ENCODE data around the gene GNAO1.

Gene GNAO1

GRCh38 chr16:56311208-56312027 is 120.1 kb downstream of the GNAO1 start:
- no peak for DNase-seq (ENCODE audit: low read depth, low spot score)

DNA sequence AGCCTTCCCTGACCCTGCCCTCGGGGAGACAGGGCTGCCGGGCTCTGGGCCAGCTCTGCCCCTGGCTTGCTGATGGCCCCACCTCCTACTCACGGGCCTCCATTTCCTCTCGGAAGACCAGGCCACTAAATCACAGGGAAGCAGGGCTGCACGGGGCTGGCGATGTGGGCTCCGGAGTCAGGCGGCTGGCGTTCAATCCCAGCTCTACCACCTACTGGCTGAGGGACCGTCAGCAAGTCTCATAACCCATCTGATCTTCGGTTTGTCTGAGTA is 120.7 kb downstream of the GNAO1 start:
- no peak for DNase-seq (ENCODE audit: low read depth, low spot score)

GRCh38 chr16:56312556-56312955 is 121.3 kb downstream of the GNAO1 start:
- no peak for DNase-seq (ENCODE audit: low read depth, low spot score)

GRCh38 chr16:56314244-56314850 is 123.1 kb downstream of the GNAO1 start:
- no peak for DNase-seq (ENCODE audit: low read depth, low spot score)

DNA sequence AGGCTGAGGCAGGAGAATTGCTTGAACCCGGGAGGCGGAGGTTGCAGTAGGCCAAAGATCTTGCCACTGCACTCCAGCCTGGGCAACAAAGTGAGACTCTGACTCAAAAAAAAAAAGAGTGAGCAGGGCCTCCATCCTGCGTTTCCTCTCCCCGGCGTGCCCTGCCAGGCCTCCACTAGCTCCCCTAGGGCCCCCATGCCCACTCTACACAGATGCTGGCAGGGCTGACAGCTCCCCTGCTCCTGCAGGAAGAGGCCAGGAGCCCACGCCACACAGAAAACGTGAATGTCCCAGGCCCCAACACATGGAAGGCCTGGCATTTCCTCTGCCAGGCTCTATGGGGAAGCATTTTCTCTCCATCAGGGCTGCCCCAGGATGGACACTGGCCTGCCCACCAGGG is 124.7 kb downstream of the GNAO1 start:
- no peak for DNase-seq (ENCODE audit: low read depth, low spot score)

- no peak for DNase-seq (ENCODE audit: low read depth, low spot score)
Observed at GRCh38 chr16:56316545-56316944, 125.3 kb downstream of the GNAO1 start.

DNA sequence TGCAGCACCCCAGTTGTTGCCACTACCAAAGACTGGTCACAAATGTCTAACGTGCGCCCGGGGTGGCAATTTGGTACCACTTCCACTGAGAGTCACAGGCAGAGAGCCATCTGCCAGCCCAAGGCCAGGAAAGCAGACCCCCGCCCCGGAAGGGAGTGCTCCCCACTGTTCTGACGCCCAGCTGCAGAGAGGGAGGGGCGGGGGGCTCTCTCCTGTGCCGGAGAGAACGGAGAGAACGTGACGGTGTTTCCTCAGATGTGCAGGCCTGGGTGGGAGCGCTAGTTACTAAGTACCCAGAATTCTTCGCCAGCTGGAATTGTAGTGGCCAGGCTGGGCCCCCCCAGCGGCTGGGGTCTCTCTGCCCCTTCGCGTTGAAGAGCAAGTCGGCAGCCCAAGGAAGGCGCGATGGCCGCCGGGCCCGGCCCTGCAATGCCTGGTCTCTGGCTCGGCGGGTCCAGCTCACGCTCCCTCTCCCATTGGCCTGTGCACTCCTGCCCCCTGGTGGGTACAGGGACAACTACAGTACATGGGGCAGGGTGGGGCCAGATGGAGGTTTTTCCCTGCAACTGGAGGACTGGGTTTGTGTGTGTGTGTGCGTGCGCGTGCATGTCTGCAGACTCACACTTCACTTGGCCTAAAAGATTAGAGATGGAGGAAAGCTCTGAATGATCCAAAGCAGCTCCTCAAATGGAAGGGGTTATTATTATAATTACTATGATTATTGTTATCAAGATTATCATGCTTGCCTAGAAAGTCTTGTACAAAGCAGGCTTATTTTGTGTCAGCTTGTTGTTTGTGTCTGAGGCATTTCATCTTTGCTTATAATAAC is 126.9 kb downstream of the GNAO1 start:
- peak; percentile 89 for DNase-seq (ENCODE audit: low read depth, low spot score)

DNA sequence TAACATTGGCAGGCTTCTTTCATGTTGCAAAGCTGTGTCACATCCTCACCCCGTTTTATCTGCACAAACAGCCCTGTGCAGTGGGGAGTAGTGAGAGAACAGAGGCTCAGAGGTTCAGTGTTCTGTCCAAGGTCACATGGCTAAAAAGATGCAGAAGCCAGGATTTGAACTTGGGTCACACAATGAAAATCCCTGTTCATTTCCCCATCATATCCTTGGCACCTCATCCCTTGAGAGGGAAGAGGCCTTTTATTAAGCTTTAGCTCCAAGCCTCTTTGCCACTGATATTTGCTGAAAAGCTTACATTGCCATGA is 127.5 kb downstream of the GNAO1 start:
- DNase-seq (ENCODE audit: low read depth, low spot score): no peak

- no peak for DNase-seq (ENCODE audit: low read depth, low spot score)
Observed at GRCh38 chr16:56319376-56319775, 128.1 kb downstream of the GNAO1 start.

DNA sequence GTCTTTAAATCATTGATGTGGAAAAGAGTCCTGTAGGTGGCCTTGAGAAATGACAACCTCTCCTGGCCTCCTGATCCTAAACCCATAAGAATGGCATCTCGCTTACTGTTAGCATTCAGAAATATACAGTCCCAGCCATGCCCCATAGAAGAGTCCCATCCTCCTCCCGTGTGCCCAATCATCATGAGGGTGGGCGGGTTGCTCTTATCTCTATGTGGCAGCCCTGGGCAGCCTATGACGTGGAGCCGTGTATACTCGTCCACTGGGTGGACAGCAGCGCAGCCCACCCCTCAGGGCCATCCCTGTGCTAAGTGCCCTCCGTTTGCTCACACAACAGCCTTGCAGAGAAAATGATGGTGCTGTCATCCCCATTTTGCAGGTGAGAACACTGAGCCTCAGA is 128.8 kb downstream of the GNAO1 start:
- DNase-seq (ENCODE audit: low read depth, low spot score): no peak

DNA sequence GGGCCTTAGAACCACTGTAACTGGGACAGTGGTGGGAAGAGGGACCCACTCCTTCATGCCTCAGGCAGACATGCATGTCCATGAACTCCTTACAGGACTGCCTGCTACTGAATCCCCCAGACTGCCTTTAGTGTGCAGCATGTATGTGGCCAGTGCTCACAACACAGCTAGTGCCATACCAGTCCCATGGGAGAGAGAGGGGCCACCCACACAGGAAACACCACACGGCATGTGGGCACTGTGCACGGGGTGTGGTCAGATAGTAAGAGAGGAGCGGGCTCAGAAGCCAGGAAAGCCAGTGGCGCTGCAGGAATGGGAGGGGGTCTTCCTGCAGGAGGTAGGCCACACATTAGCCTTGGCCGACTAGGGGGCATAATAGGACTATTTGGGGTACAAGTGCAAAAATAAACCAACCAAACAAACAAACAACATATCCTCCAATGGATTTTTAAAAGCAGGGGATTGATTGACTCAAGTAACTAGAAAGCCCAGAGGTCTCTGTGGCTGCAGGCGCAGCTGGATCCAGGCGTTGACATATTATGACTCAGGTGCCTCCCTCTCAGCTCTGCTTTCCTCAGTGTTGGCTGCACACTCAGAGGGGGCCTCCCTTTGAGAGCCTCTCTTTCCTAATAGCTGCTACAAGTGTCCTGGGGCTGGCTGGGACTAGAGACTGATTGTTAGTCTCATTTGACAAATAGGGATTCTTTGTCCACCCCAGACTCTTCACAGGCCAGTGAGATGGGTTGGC is 129.7 kb downstream of the GNAO1 start:
- DNase-seq (ENCODE audit: low read depth, low spot score): no peak

GRCh38 chr16:56321571-56321970 is 130.3 kb downstream of the GNAO1 start:
- DNase-seq (ENCODE audit: low read depth, low spot score): no peak

DNA sequence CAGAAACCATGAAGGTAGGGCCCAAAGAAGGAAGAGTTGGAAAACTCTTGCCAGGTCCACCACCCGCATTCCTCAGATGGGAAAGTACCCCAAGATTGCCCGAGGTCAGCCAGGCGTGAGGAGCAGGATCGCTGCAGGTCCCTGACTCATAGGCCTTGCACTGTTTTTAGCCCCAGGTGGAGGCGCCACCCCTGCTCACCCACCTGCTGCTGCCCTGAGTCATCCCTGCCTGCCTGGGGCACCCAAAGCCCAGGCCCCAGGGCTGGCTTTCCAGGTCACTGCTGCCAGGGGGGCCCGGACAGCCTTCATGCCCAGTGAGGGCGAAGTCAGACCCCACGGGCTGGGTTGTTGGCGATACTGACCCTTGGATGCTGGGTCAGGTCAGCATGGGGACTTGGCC is 133.1 kb downstream of the GNAO1 start:
- no peak for DNase-seq (ENCODE audit: low read depth, low spot score)

GRCh38 chr16:56325956-56326355 is 134.7 kb downstream of the GNAO1 start:
- no peak for DNase-seq (ENCODE audit: low read depth, low spot score)

GRCh38 chr16:56327071-56327928 is 136.0 kb downstream of the GNAO1 start:
- DNase-seq (ENCODE audit: low read depth, low spot score): no peak

GRCh38 chr16:56327929-56328258 is 136.6 kb downstream of the GNAO1 start:
- DNase-seq (ENCODE audit: low read depth, low spot score): no peak

DNA sequence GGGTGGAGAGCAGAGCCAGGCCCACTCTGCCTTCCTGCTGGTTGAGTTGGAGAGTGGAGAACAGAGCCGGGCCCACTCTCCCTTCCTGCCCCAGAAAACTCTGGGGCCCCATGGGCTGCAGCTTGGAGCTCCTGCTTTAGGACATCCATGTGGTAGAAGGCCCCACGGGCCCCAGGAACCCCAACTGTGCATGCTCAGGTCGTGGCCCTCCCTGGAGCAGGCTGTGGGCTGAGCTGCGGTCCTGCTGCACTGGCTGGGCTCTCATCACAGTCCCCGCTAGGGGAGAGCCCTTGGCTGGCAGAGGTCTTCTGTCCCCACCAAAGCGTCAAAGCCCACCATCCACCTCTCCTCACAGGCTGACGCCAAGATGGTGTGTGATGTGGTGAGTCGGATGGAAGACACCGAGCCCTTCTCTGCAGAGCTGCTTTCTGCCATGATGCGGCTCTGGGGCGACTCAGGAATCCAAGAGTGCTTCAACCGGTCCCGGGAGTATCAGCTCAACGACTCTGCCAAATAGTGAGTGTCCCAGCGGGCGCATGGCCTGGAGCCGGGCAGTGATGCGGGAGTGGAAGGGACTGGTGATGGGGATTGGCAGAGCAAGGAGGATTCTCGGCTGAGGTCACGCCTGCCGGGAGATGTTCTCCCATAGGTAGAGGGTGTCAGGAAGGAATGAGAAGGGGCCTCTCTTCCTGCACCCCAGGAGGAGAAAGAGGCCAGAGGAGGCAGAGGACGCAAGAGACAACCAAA is 137.2 kb downstream of the GNAO1 start:
- DNase-seq (ENCODE audit: low read depth, low spot score): no peak

- no peak for DNase-seq (ENCODE audit: low read depth, low spot score)
Observed at GRCh38 chr16:56329887-56330286, 138.6 kb downstream of the GNAO1 start.

DNA sequence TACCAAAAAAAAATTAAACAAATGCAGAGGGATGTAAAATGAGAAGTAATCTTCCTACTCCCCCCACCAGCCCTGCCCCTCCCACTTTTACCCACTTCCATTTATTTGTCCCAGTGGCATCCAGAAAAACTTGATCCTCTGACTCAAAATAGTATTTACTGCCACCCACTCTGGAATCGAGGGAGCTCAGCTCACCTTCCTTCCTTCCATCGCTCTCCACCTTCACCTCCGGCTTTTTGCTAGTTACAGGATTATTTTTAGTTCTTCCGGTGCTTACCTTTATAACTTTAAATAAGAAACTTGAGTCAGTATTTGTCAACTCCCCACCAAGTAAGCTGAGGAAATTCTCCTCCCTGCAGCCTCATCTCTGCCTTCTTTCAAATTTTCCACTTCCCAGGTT is 139.2 kb downstream of the GNAO1 start:
- DNase-seq (ENCODE audit: low read depth, low spot score): no peak

DNA sequence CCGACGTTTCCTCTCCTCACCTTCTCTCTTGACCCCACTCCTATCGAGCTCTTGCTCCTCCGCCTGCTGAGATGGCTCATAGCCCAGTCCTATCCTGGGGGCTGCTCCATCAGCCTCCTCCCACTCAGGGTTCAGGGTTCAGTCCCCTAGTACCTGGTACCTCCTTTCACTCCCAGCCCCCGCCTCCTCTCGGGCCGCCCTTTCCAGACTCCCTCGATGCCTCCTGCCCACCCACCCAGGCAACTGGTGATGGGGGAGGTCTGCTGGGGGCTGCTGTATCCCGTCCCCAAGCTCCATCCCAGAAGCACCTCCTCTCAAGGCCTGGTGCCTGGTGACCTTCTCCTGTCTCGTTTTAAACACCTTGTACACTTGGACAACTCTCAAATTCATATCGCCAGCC is 140.1 kb downstream of the GNAO1 start:
- no peak for DNase-seq (ENCODE audit: low read depth, low spot score)

- no peak for DNase-seq (ENCODE audit: low read depth, low spot score)
Observed at GRCh38 chr16:56331915-56332314, 140.6 kb downstream of the GNAO1 start.
